H1 (cell line): ENCODE measurements around the gene DMRT1. TPM values are rescaled to one million over a fixed set of nuclear protein-coding genes. Genes with fewer than 3 reads are reported as not detected.
A peak's percentile ranks its signal among the peaks of the same experiment; 100 is the strongest.

ENCODE experiments used
- CTCF ChIA-PET: fragments of 300-600 bp; sonication (Branson Sonifier 250); formaldehyde crosslinking; loops from one replicate; lab custom pipeline; 2021; ENCODE audit not compliant: partially characterized antibody; lab: Charles Lee
- POLR2A ChIA-PET: fragments of 300-600 bp; sonication (Branson Sonifier 250); formaldehyde crosslinking; loops from one replicate; lab custom pipeline; 2021; ENCODE audit warnings: inconsistent platforms; ENCODE audit not compliant: partially characterized antibody; lab: Charles Lee
- DNase-seq, 2 experiments: peaks; one replicate each; pipeline versions ENCODE4 v3.0.0 to v3.0.0-alpha.2; 2010 to 2022; ENCODE audit warnings: low spot score in 2 of 2, low read depth in 1 of 2, mixed read lengths in 1 of 2
- FAIRE-seq: peaks from 2 replicates; lab custom pipeline; 2011; peaks lifted over from hg19 to GRCh38; lab: Jason Lieb, UNC
- H2AFZ ChIP-seq: 2 replicates; pipeline ENCODE4 v1.8.1; 2012; ENCODE audit warnings: low read length, inconsistent platforms
- H2AK5ac ChIP-seq: 2 replicates; pipeline ENCODE4 v1.6.1; 2013; ENCODE audit warnings: low read depth, low read length
- H2BK120ac ChIP-seq: replicated peaks from 2 replicates; pipeline ENCODE3; 2013; ENCODE audit warnings: low read depth, low read length, inconsistent platforms
- H2BK12ac ChIP-seq: 2 replicates; pipeline ENCODE4 v1.6.1; 2013; ENCODE audit warnings: low read depth, low read length
- H2BK15ac ChIP-seq: 2 replicates; pipeline ENCODE4 v1.6.1; 2013; ENCODE audit warnings: low read length
- H2BK20ac ChIP-seq: 2 replicates; pipeline ENCODE4 v1.6.1; 2013; ENCODE audit warnings: low read length
- H2BK5ac ChIP-seq: 2 replicates; pipeline ENCODE4 v1.6.1; 2013; ENCODE audit warnings: low read depth, low read length
- H3K14ac ChIP-seq: 2 replicates; pipeline ENCODE4 v1.6.1; 2013; ENCODE audit warnings: inconsistent platforms; ENCODE audit not compliant: insufficient read length
- H3K18ac ChIP-seq: 2 replicates; pipeline ENCODE4 v1.6.1; 2013; ENCODE audit warnings: low read length; ENCODE audit errors: extremely low read depth
- H3K23ac ChIP-seq: 2 replicates; pipeline ENCODE4 v1.6.1; 2013; ENCODE audit warnings: inconsistent platforms; ENCODE audit not compliant: insufficient read length
- H3K23me2 ChIP-seq: 2 replicates; pipeline ENCODE4 v1.6.1; 2013; ENCODE audit warnings: low read depth, low read length
- H3K27ac ChIP-seq: 2 replicates; pipeline ENCODE4 v1.6.1; 2011; ENCODE audit warnings: low read depth, low read length, inconsistent platforms
- H3K27me3 ChIP-seq, 4 experiments: replicated peaks in 1 of 4; 1 replicate in 1 of 4; 2 replicates in 3 of 4; pipeline versions ENCODE4 v1.6.1 to v1.8.1; 2011 to 2013; ENCODE audit warnings: low read length in 3 of 4, mild to moderate bottlenecking in 3 of 4, inconsistent platforms in 2 of 4, mixed read lengths in 2 of 4, moderate library complexity in 1 of 4; ENCODE audit not compliant: control insufficient read depth in 3 of 4, insufficient read depth in 3 of 4; ENCODE audit errors: extremely low read depth in 1 of 4
- H3K36me3 ChIP-seq, 4 experiments: 2 replicates each; pipeline versions ENCODE4 v1.6.1 to v1.8.1; 2011 to 2013; ENCODE audit warnings: mild to moderate bottlenecking in 4 of 4, low read length in 3 of 4, moderate library complexity in 2 of 4, control low read depth in 1 of 4, inconsistent platforms in 1 of 4; ENCODE audit not compliant: insufficient read depth in 4 of 4, control insufficient read depth in 2 of 4
- H3K4ac ChIP-seq: replicated peaks from 2 replicates; pipeline ENCODE3; 2013; ENCODE audit warnings: low read length, low read depth, mixed read lengths, inconsistent platforms; ENCODE audit not compliant: insufficient read length
- H3K4me1 ChIP-seq, 4 experiments: replicated peaks in 1 of 4; 1 replicate in 1 of 4; 2 replicates in 3 of 4; pipeline versions ENCODE4 v1.6.1 to v1.8.1; 2011 to 2013; ENCODE audit warnings: low read length in 3 of 4, inconsistent platforms in 2 of 4, mixed read lengths in 1 of 4; ENCODE audit not compliant: insufficient read depth in 4 of 4, control insufficient read depth in 3 of 4
- H3K4me2 ChIP-seq, 2 experiments: 2 replicates each; pipeline versions ENCODE4 v1.6.1 to v1.8.1; 2011 to 2013; ENCODE audit warnings: low read depth in 2 of 2, low read length in 2 of 2, control low read depth in 1 of 2, inconsistent platforms in 1 of 2, mild to moderate bottlenecking in 1 of 2; ENCODE audit not compliant: insufficient read depth in 1 of 2
- H3K4me3 ChIP-seq, 4 experiments: fragments of 200-600, 300-600 bp in 1 of 4; sonication (generic), shearing (Covaris generic), sonication (Bioruptor Twin) in 1 of 4; 2 replicates each; pipeline versions ENCODE4 v1.5.1 to v1.8.1; 2011 to 2016; ENCODE audit warnings: low read length in 4 of 4, low read depth in 3 of 4, control low read depth in 2 of 4, inconsistent platforms in 2 of 4, mild to moderate bottlenecking in 2 of 4, mixed read lengths in 1 of 4, moderate library complexity in 1 of 4; ENCODE audit not compliant: insufficient read depth in 2 of 4; ENCODE audit errors: extremely low read depth in 1 of 4
- H3K56ac ChIP-seq: replicated peaks from 2 replicates; pipeline ENCODE3; 2013; ENCODE audit warnings: low read depth, mild to moderate bottlenecking, mixed read lengths, low read length, inconsistent platforms; ENCODE audit not compliant: insufficient read length
- H3K79me1 ChIP-seq: 2 replicates; pipeline ENCODE4 v1.6.1; 2013; ENCODE audit warnings: low read depth, low read length, control low read depth
- H3K79me2 ChIP-seq, 2 experiments: 2 replicates each; pipeline versions ENCODE4 v1.6.1 to v1.8.1; 2012 to 2013; ENCODE audit warnings: low read length in 2 of 2, mild to moderate bottlenecking in 2 of 2, inconsistent platforms in 1 of 2; ENCODE audit not compliant: insufficient read depth in 2 of 2, control insufficient read depth in 1 of 2
- H3K9ac ChIP-seq, 4 experiments: replicated peaks in 1 of 4; 1 replicate in 1 of 4; 2 replicates in 3 of 4; pipeline versions ENCODE4 v1.6.1 to v1.8.1; 2011 to 2013; ENCODE audit warnings: low read depth in 3 of 4, low read length in 3 of 4, control low read depth in 2 of 4, mild to moderate bottlenecking in 2 of 4, moderate library complexity in 2 of 4, inconsistent platforms in 1 of 4; ENCODE audit errors: extremely low read depth in 1 of 4
- H3K9me3 ChIP-seq, 2 experiments: 2 replicates each; pipeline versions ENCODE4 v1.6.1 to v1.8.1; 2012 to 2013; ENCODE audit warnings: mild to moderate bottlenecking in 2 of 2, moderate library complexity in 2 of 2, control low read depth in 1 of 2, inconsistent platforms in 1 of 2, low read depth in 1 of 2, low read length in 1 of 2, mixed read lengths in 1 of 2; ENCODE audit not compliant: insufficient read depth in 2 of 2
- H4K20me1 ChIP-seq, 2 experiments: replicated peaks in 1 of 2; 2 replicates each; pipeline versions ENCODE3 to v1.8.1; 2011 to 2013; ENCODE audit warnings: inconsistent platforms in 2 of 2, low read length in 2 of 2, mild to moderate bottlenecking in 1 of 2; ENCODE audit not compliant: insufficient read depth in 2 of 2, control insufficient read depth in 1 of 2
- H4K5ac ChIP-seq: 2 replicates; pipeline ENCODE4 v1.6.1; 2013; ENCODE audit warnings: low read length, low read depth, mixed read lengths, inconsistent platforms; ENCODE audit not compliant: insufficient read length
- H4K8ac ChIP-seq: 2 replicates; pipeline ENCODE4 v1.8.0; 2013; ENCODE audit warnings: mild to moderate bottlenecking, moderate library complexity, low read length, inconsistent platforms; ENCODE audit not compliant: insufficient read depth; ENCODE audit errors: extremely low read depth
- H4K91ac ChIP-seq: replicated peaks from 2 replicates; pipeline ENCODE3; 2013; ENCODE audit warnings: low read length, mixed read lengths, inconsistent platforms; ENCODE audit not compliant: insufficient read length
- CTCF ChIP-seq, 3 experiments: IDR thresholded peaks; 1 replicate in 2 of 3; 2 replicates in 1 of 3; pipeline versions ENCODE4 v1.5.1 to v1.6.1; 2011; ENCODE audit warnings: low read length in 3 of 3, mild to moderate bottlenecking in 3 of 3, inconsistent platforms in 2 of 3, low read depth in 1 of 3, moderate library complexity in 1 of 3; ENCODE audit not compliant: insufficient read depth in 1 of 3; ENCODE audit errors: control extremely low read depth in 1 of 3
- KDM1A ChIP-seq: fragments of 200-600, 300-600 bp; sonication (generic); IDR thresholded peaks from 2 replicates; pipeline ENCODE4 v1.7.1; 2016; ENCODE audit warnings: mild to moderate bottlenecking, low read length, borderline replicate concordance
- PHF8 ChIP-seq: fragments of 200-600 bp; sonication (generic); conservative IDR thresholded peaks from 2 replicates; pipeline ENCODE4 v1.7.1; 2012; ENCODE audit warnings: low read depth, mild to moderate bottlenecking, inconsistent platforms, low read length, moderate library complexity
- RAD21 ChIP-seq, 2 experiments: IDR thresholded peaks in 1 of 2; conservative IDR thresholded peaks in 1 of 2; 2 replicates each; pipeline ENCODE4 v1.6.1; 2011; ENCODE audit warnings: low read depth in 2 of 2, low read length in 2 of 2, improper control_type of control experiment in 1 of 2, inconsistent platforms in 1 of 2, mild to moderate bottlenecking in 1 of 2, moderate library complexity in 1 of 2
- TCF12 ChIP-seq: IDR thresholded peaks from 2 replicates; pipeline ENCODE4 v1.6.1; 2011; ENCODE audit warnings: low read depth, mild to moderate bottlenecking, low read length
- WGBS, 2 experiments: shearing (Covaris generic) in 1 of 2; methylation state at CpG; one replicate each; pipeline versions ENCODE4 v1.1.6 to v1.1.7; 2013 to 2015; ENCODE audit warnings: low lambda C conversion rate in 2 of 2, mixed read lengths in 2 of 2, inconsistent platforms in 1 of 2, low coverage in 1 of 2, missing lambda C conversion rate in 1 of 2; ENCODE audit not compliant: insufficient replicate concordance in 2 of 2, insufficient coverage in 1 of 2, insufficient read length in 1 of 2; ENCODE audit errors: extremely low coverage in 1 of 2, missing lambda C conversion rate in 1 of 2; 5-methylcytosine and 5-hydroxymethylcytosine counted together
- polyA plus RNA-seq, 7 experiments: library from polyadenylated mRNA; depleted of rRNA in 3 of 7; stranded (reverse) in 5 of 7; unstranded in 2 of 7; fragments of >200 nt in 5 of 7; fragments of 200-250 nt in 2 of 7; gene quantifications; 1 replicate in 5 of 7; 2 replicates in 1 of 7; 4 replicates in 1 of 7; pipeline versions ENCODE4 v1.2.1 to v1.2.3, GENCODE V29; 2011 to 2013; ENCODE audit warnings: missing spikeins in 2 of 7, mixed read lengths in 2 of 7
- total RNA-seq: library from RNA; stranded (reverse); fragmentation: NEBNext Ultra II Directional; extraction: Animal tissue kit (Norgen Biotek cat#: 25700); gene quantifications from 2 replicates; pipeline ENCODE4 v1.2.1, GENCODE V29; 2021

The DMRT1 gene
- total and polyA plus RNA-seq, 2 of the 8 experiments (the other 6 are each of a cell fraction or from before 2014, with no cell fraction given) = 0.15 TPM; not detected in 1

GRCh38 chr9:911005-911404, 69.5 kb downstream of the DMRT1 start:
- Histone ChIP-seq H4K5ac (no peak overlapping the region), H4K8ac (no peak overlapping the region), H3K18ac (no peak overlapping the region), H2BK12ac (no peak overlapping the region), H3K4me1 (peaks cover 0 to 11% (median 2%) of the 10 kb centered on the region in 4 experiments; a peak in 3 of 7 replicates), H3K27ac (no peak overlapping the region), H3K23ac (no peak overlapping the region), H3K79me1 (no peaks in the 10 kb centered on the region), H2BK5ac (no peak overlapping the region), H3K23me2 (no peaks in the 10 kb centered on the region), H3K56ac (no peak overlapping the region), H3K9ac (no peak overlapping the region), H2BK120ac (no peak overlapping the region), H3K4ac (no peak overlapping the region), H3K9me3 (no peaks in the 10 kb centered on the region), H3K4me2 (no peak overlapping the region), H2BK15ac (no peak overlapping the region), H3K4me3 (no peak overlapping the region), H4K91ac (no peak overlapping the region), H3K14ac (no peak overlapping the region), H3K36me3 (no peaks in the 10 kb centered on the region), H3K79me2 (no peaks in the 10 kb centered on the region), H2AFZ (no peak overlapping the region), H2AK5ac (no peak overlapping the region), H2BK20ac (no peak overlapping the region), H4K20me1 (no peaks in the 10 kb centered on the region), H3K27me3 (no peaks in the 10 kb centered on the region; a peak in 1 of 7 replicates)
- WGBS, 2 experiments = 81% methylated on average over 4 of the region's 4 CpGs; no CpG with 5 or more reads in 1 of the 2 experiments
- POLR2A ChIA-PET = no interaction called here
- FAIRE-seq (peak; percentile 78), DNase-seq (peak in 1 of 2 experiments; percentile 19)
- CTCF ChIA-PET = interaction anchor here (0.5 to 4.1 kb wide), 16 partner anchors 8 to 266 kb away, joined by 3 to 54 read pairs (median 3); no protein-coding TSS in a partner anchor
- peak; percentile 49 to 68 for TF ChIP-seq RAD21 (IDR thresholded peaks at IDR 0.05 in 1 of 2, conservative IDR thresholded peaks at IDR 0.05 in 1 of 2; ENCODE audit: low read depth in 2 of 2, low read length in 2 of 2)
- no peak for TF ChIP-seq KDM1A
- TF ChIP-seq PHF8 = no peak
- TF ChIP-seq CTCF (IDR thresholded peaks at IDR 0.05; ENCODE audit: control extremely low read depth in 1 of 3, insufficient read depth in 1 of 3, low read depth in 1 of 3, low read length in 3 of 3) = peak; percentile 59 to 70 (median 68)
- TF ChIP-seq TCF12 = peak; percentile 66; the same call in 1 of the 2 replicates
